H1 (cell line): ENCODE results near the gene CNDP2. TPM values are rescaled to one million over a fixed set of nuclear protein-coding genes. Genes with fewer than 3 reads are reported as not detected.

Experiments
- ASH2L ChIP-seq: fragments of 200-600, 300-600 bp; sonication (generic); IDR thresholded peaks from one replicate; pipeline ENCODE4 v1.7.1; 2017; ENCODE audit warnings: low read length
- CEBPB ChIP-seq: IDR thresholded peaks from 2 replicates; pipeline ENCODE4 v1.6.1; 2012; ENCODE audit warnings: low read depth, low read length
- CTBP2 ChIP-seq: IDR thresholded peaks from 2 replicates; pipeline ENCODE4 v1.7.0; 2011; ENCODE audit warnings: borderline replicate concordance, mild to moderate bottlenecking, moderate library complexity, mixed read lengths, low read length; ENCODE audit not compliant: insufficient read depth, insufficient read length
- EGR1 ChIP-seq: IDR thresholded peaks from 2 replicates; pipeline ENCODE4 v1.6.1; 2011; ENCODE audit warnings: low read depth, low read length, borderline replicate concordance
- GABPA ChIP-seq: IDR thresholded peaks from 2 replicates; pipeline ENCODE4 v1.6.1; 2011; ENCODE audit warnings: mild to moderate bottlenecking, low read length, moderate library complexity, borderline replicate concordance; ENCODE audit not compliant: insufficient read depth
- HDAC2 ChIP-seq, 2 experiments: fragments of 300-600 bp in 1 of 2; sonication (generic) in 1 of 2; IDR thresholded peaks; 2 replicates each; pipeline ENCODE4 v1.6.1; 2011 to 2012; ENCODE audit warnings: low read depth in 2 of 2, low read length in 2 of 2, mild to moderate bottlenecking in 2 of 2, moderate library complexity in 2 of 2, borderline replicate concordance in 1 of 2, inconsistent platforms in 1 of 2
- HDAC6 ChIP-seq: IDR thresholded peaks from one replicate; pipeline ENCODE4 v1.7.1; 2012; ENCODE audit warnings: low read depth, mild to moderate bottlenecking, inconsistent platforms, low read length, moderate library complexity
- JUN ChIP-seq: IDR thresholded peaks from 2 replicates; pipeline ENCODE4 v1.6.1; 2011; ENCODE audit warnings: low read depth, mild to moderate bottlenecking, improper control_type of control experiment, low read length
- KDM1A ChIP-seq: fragments of 200-600, 300-600 bp; sonication (generic); IDR thresholded peaks from 2 replicates; pipeline ENCODE4 v1.7.1; 2016; ENCODE audit warnings: mild to moderate bottlenecking, low read length, borderline replicate concordance
- NANOG ChIP-seq: IDR thresholded peaks from 2 replicates; pipeline ENCODE4 v1.6.1; 2011; ENCODE audit warnings: low read length, low read depth, mild to moderate bottlenecking, inconsistent platforms; ENCODE audit not compliant: insufficient read depth, poor library complexity, severe bottlenecking
- POU5F1 ChIP-seq: IDR thresholded peaks from 2 replicates; pipeline ENCODE4 v1.6.1; 2011; ENCODE audit warnings: low read depth, mild to moderate bottlenecking, low read length, moderate library complexity
- SIN3A ChIP-seq, 2 experiments: IDR thresholded peaks in 1 of 2; conservative IDR thresholded peaks in 1 of 2; 2 replicates each; pipeline ENCODE4 v1.6.1; 2011 to 2012; ENCODE audit warnings: low read length in 2 of 2, improper control_type of control experiment in 1 of 2, low read depth in 1 of 2, mild to moderate bottlenecking in 1 of 2
- SIX5 ChIP-seq: IDR thresholded peaks from 2 replicates; pipeline ENCODE4 v1.6.1; 2011; ENCODE audit warnings: mild to moderate bottlenecking, low read depth, low read length
- SP2 ChIP-seq: IDR thresholded peaks from 2 replicates; pipeline ENCODE4 v1.6.1; 2012; ENCODE audit warnings: mild to moderate bottlenecking, low read length, inconsistent platforms
- polyA plus RNA-seq, 7 experiments: library from polyadenylated mRNA; depleted of rRNA in 3 of 7; stranded (reverse) in 5 of 7; unstranded in 2 of 7; fragments of >200 nt in 5 of 7; fragments of 200-250 nt in 2 of 7; gene quantifications; 1 replicate in 5 of 7; 2 replicates in 1 of 7; 4 replicates in 1 of 7; pipeline versions ENCODE4 v1.2.1 to v1.2.3, GENCODE V29; 2011 to 2013; ENCODE audit warnings: missing spikeins in 2 of 7, mixed read lengths in 2 of 7
- total RNA-seq: library from RNA; stranded (reverse); fragmentation: NEBNext Ultra II Directional; extraction: Animal tissue kit (Norgen Biotek cat#: 25700); gene quantifications from 2 replicates; pipeline ENCODE4 v1.2.1, GENCODE V29; 2021
- TF ChIP-seq, protein P1 (sequence below): IDR thresholded peaks from 2 replicates; pipeline ENCODE4 v1.6.1; 2012; ENCODE audit warnings: low read length, inconsistent platforms
- TF ChIP-seq, protein P2 (sequence below): IDR thresholded peaks from 2 replicates; pipeline ENCODE4 v1.6.1; 2011; ENCODE audit warnings: low read depth, mild to moderate bottlenecking, low read length; ENCODE audit not compliant: insufficient read depth
- TF ChIP-seq, protein P3 (sequence below), 3 experiments: IDR thresholded peaks; 1 replicate in 2 of 3; 2 replicates in 1 of 3; pipeline versions ENCODE4 v1.5.1 to v1.6.1; 2011; ENCODE audit warnings: low read length in 3 of 3, mild to moderate bottlenecking in 3 of 3, inconsistent platforms in 2 of 3, low read depth in 1 of 3, moderate library complexity in 1 of 3; ENCODE audit not compliant: insufficient read depth in 1 of 3; ENCODE audit errors: control extremely low read depth in 1 of 3

Gene CNDP2
- total and polyA plus RNA-seq, 2 of the 8 experiments (the other 6 are each of a cell fraction or from before 2014, with no cell fraction given), result 71.8 to 243 TPM

DNA sequence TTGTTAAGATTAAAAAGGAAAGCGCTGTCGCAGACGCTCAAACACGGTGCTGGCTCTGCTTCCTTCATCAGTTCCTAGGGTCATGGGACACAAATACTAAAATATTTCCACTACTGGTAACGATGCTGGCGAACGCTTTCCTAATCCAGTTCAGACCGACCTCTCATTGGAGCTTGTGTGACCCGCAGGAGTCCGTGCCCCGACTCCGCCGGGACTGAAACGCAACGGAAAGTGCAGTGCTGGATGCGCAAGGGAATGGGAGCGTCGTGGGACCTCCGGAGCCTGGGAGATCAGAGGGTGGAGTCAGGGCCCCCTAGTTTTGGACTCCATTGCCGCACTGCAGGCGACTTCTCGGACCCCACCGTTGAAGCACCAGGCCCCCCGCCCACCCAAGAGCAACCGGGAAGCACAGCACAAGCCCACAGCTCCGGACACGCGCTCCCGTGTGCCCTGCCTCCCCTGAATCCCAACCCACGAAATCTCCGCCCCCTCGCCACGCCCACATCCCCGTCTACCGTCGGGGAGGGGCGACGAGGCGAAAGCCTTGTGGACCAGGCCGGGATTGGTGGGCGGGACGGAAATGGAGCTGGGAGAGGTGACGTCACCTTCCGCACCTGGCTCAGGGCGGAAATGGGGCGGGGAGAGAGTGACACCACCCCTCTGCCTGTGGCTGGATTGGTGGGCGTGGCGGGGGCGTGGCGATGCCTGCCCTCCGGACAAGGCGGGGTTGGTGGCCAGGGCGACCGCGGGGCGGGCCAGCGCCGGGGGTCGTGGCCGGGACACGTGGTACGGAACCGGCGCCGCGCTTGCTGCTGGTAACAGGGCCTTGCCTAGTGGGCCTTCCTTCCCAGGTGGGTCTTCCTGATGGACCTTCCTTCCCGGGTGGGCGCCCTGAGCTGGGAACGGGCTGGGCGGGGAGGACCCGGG lies at the start of gene CNDP2 (continued):
- TF ChIP-seq, protein P1, sequence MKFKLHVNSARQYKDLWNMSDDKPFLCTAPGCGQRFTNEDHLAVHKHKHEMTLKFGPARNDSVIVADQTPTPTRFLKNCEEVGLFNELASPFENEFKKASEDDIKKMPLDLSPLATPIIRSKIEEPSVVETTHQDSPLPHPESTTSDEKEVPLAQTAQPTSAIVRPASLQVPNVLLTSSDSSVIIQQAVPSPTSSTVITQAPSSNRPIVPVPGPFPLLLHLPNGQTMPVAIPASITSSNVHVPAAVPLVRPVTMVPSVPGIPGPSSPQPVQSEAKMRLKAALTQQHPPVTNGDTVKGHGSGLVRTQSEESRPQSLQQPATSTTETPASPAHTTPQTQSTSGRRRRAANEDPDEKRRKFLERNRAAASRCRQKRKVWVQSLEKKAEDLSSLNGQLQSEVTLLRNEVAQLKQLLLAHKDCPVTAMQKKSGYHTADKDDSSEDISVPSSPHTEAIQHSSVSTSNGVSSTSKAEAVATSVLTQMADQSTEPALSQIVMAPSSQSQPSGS, result peak; percentile 90
- TF ChIP-seq ASH2L (no peak), HDAC6 (no peak), NANOG (no peak), CEBPB (no peak), EGR1 (no peak), SIN3A (conservative IDR thresholded peaks at IDR 0.05 in 1 of 2, IDR thresholded peaks at IDR 0.05 in 1 of 2; ENCODE audit: low read depth in 1 of 2, low read length in 2 of 2) (peak; percentile 15 to 83; a peak in 2 of 4 replicates), GABPA (no peak), KDM1A (no peak), POU5F1 (no peak), HDAC2 (IDR thresholded peaks at IDR 0.05; ENCODE audit: borderline replicate concordance in 1 of 2, low read depth in 2 of 2, low read length in 2 of 2) (peak in 1 of 2 experiments; percentile 4; a peak in 1 of 4 replicates), JUN (peak; percentile 94), CTBP2 (no peak), SP2 (no peak), SIX5 (no peak)
- TF ChIP-seq, protein P2, sequence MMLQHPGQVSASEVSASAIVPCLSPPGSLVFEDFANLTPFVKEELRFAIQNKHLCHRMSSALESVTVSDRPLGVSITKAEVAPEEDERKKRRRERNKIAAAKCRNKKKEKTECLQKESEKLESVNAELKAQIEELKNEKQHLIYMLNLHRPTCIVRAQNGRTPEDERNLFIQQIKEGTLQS, result no peak
- TF ChIP-seq, protein P3, sequence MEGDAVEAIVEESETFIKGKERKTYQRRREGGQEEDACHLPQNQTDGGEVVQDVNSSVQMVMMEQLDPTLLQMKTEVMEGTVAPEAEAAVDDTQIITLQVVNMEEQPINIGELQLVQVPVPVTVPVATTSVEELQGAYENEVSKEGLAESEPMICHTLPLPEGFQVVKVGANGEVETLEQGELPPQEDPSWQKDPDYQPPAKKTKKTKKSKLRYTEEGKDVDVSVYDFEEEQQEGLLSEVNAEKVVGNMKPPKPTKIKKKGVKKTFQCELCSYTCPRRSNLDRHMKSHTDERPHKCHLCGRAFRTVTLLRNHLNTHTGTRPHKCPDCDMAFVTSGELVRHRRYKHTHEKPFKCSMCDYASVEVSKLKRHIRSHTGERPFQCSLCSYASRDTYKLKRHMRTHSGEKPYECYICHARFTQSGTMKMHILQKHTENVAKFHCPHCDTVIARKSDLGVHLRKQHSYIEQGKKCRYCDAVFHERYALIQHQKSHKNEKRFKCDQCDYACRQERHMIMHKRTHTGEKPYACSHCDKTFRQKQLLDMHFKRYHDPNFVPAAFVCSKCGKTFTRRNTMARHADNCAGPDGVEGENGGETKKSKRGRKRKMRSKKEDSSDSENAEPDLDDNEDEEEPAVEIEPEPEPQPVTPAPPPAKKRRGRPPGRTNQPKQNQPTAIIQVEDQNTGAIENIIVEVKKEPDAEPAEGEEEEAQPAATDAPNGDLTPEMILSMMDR (IDR thresholded peaks at IDR 0.05; ENCODE audit: control extremely low read depth in 1 of 3, insufficient read depth in 1 of 3, low read depth in 1 of 3, low read length in 3 of 3), result no peak
